GM21723 (cell line): ENCODE data around the gene MYRFL.

Experiments
- ATAC-seq: cut with Tn5 transposase; IDR thresholded peaks from one replicate; pipeline ENCODE4 v1.9.1; 2021; ENCODE audit warnings: mild to moderate bottlenecking, moderate library complexity; ENCODE audit not compliant: unreplicated experiment

MYRFL gene

DNA sequence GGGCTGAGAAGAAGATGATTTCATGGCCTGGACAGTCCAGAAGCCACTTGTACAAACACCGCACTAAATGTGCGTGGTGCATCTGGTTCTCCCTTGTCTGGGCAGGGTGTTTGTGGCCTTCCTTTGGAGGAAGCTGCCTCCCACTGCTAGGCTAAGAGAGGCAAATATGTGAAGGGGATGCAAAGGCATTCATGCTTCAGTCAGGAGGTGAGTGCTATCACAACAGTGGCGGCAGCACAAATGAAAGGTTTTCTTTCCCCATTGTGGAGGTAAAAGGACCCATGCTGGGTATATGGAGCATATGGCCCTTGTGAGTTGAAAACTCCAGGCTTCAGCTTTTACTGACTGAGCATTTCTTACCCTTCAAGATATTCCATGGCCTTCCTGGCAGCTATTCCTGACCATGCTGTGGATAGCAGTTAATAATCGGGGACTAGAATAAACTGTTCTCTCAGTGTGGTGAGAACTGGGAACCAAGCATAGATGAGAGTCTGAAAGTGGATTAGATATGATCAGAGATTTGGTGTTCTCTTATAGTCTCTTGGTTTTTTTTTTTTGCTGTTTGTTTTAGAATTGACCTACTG is 69.9 kb downstream of the MYRFL start:
- ATAC-seq: no peak

DNA sequence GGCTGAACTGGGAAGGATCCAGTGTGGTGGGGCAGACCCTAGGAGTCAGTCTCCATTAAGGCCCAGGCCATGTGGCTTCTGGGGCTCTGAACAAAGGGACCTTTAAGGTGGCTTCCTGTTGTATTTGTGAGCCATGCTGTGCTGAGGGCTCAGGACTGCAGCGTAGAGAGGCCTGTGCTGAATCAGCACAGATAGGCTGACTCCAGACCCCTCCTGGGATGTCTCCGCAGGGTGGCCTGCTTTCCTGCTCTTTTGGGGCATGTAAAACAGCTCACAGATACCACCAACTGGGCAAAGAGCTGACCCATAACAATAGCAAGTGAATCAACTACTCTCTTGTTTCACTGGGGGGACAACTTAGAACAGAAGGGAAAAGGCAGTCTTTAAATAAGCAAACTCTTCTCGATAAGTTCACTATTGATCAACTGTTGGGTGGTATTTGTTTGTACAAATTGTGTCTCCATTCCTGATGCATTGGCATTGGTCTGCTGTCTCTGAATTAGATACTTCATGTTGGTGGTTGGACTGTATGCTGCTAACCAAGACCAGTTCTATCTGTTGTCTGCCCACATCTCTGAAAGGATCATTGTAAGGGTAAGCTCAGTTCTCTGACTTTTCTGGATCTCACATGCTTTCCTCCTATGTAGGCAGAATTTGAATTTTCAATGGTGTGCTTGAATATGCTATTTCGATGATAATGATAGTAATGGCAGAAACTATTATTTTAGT is 71.8 kb downstream of the MYRFL start:
- ATAC-seq: no peak

DNA sequence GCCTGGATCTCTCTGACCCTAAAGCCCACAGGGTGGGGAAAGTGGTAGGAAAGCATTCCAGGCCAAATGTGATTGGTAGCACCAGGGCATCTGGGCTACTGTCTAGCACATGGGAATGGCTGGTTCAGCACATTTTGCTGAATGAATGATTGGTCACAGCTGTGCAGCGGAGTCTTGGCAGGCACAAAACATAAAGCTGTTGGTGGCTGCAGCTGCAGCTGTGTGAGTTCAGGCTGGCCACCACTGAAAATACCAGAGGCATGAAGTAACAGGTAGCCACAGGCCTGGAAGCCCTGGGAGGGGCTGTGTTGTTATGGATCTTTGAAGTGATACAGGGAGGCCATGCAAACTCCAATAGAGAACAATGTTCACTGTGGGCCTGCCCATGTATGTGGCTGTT is 72.7 kb downstream of the MYRFL start:
- no peak for ATAC-seq

DNA sequence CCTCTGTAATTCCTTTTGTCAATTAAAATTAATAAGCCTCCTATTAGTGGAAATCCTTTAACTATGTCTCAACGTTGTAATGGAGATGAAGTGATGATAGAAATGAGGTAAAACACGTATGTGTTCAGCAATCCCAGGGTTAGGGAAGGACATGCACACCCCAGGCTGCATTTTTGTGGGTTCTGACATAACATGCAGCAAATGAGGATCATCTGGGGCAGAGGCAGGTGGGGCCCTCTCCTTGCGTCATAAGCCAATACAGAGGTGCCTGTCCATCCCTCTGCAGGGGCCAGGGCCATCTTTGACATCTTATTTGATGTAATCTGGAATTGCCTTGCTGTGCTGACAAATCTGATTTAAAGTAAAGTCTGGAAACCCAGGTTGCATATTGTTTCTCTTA is 73.2 kb downstream of the MYRFL start:
- no peak for ATAC-seq

- ATAC-seq: peak; percentile 77
These were observed 75.7 kb downstream of the MYRFL start for GRCh38 chr12:69900720-69901131.

GRCh38 chr12:69901221-69901905 is 76.3 kb downstream of the MYRFL start:
- ATAC-seq: no peak

GRCh38 chr12:69903548-69903947 is 78.5 kb downstream of the MYRFL start:
- ATAC-seq: no peak

GRCh38 chr12:69904777-69905176 is 79.8 kb downstream of the MYRFL start:
- no peak for ATAC-seq

- no peak for ATAC-seq
These were observed 80.8 kb downstream of the MYRFL start for GRCh38 chr12:69905801-69906200.

GRCh38 chr12:69906411-69907216 is 81.6 kb downstream of the MYRFL start:
- peak; percentile 93 for ATAC-seq

DNA sequence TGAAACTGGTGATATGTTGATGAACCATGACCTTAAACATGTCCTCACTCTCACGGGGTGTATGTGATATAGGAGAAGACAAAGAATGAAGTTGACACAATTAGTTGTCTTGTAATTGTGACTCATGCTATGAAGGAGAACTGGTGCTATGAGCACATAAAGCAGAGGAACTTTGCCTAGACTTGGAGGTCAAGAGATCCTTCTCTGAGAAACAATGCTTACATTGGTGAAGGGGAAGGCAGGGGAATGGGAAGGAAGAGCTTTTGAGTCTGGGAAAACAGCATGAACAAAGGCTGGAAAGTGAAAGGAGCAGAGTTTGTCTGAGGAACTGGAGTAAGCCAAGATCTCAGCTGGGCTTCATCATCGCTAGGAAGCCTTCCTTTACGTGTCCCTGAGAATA is 83.2 kb downstream of the MYRFL start:
- no peak for ATAC-seq

DNA sequence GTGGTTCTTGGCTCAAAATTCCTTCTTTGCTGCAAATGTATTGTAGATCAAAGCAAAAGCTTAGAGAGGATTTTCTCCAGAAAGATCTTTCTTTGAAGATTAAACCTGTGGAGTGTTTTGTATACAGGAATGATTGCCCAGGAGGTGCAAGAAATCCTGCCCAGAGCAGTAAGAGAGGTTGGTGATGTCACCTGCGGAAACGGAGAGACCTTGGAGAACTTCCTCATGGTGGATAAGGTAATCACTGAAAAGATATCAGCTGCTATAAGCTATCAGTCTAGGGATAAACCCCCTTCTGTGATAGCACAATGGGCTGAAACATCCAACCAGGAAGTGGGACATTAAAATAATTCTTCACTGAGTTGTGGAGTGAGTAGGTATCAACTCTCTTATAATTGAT is 85.7 kb downstream of the MYRFL start:
- ATAC-seq: no peak

DNA sequence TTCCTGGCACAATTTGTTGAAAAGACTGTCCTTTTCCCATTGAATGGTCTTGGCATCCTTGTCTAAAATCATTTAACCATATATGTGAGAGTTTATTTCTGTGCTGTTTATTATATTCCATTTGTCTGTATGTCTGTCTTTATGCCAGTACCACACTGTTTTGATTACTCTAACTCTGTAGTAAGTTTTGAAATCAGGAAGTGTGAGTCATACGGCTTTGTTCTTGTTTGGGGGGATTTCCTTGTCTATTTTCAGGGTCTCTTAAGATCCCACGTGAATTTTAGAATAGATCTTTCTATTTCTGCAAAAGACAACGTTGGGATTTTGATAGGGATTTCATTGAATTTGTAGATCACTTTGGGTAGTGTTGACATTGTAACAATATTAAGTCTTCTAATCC is 88.5 kb downstream of the MYRFL start:
- no peak for ATAC-seq

DNA sequence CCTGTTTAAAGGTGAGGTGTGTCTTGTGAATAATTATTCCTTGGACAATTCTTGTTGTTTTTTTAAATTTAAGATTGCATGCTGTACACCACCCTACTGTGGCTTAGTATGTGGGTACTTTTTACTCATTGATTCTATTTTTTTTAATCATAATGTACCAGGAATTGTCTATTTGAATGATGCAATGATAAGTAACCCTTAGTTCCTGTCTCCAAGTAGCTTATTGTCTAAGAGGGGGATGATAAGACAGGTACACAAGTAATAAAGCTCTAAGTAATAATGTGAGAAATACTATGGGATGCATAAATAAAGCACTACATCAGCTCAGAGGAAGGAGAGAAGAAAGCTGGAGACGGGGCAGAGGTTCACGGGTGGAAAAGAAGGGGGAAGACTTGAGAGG is 90.9 kb downstream of the MYRFL start:
- ATAC-seq: no peak

DNA sequence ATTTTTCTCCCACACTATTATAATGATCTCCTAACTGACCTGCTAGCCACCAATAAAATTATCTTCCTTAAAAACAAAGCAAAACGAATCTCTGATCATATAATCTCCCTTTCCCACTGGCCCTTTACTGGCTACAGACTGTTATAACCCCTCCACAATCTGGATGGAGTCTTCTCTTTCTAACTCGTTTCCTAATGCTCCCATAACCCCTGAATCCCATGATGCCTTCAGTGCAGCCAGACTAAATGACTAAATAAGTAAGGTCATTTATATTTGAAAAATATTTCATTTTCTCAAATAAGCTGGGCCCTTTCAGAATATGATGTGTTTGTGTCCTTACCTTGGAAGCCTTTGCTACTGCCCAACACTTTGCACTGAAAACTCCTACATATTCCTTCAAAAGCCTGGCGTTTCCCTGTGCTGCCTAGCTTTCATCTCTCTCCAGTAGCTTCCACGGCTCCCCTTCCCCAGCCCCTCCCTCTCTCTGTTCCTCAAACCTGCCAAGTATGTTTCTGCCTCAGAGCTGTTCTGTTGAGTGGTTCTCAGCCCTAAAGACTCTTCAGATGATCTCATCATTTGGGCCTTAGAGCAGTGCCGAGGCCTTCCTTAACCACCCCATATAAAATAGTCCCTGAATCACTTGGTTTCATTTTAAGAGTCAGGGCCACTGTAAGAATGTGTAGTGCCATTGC is 91.7 kb downstream of the MYRFL start:
- ATAC-seq: no peak

- ATAC-seq: no peak
These were observed 93.3 kb downstream of the MYRFL start for GRCh38 chr12:69918287-69918686.

DNA sequence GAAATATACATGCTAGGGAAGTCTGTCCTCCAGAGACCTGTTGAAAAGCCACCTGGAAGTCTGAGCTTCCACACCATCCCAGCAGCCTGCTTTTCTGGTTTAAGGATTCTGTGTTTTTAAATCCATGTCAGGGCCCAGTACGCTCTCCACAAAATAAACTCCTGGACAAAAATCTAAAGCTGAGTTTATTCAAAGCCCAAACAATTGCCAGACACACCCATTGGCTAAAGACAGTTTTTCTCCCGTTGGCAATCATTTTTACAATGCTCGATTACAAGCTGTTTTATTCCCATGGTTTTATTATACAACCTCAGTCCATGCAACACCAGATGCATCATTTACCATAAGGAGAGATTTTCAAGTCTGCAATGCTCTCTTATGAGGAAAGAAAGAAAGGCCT is 94.5 kb downstream of the MYRFL start:
- ATAC-seq: no peak

- ATAC-seq: no peak
These were observed 96.8 kb downstream of the MYRFL start for GRCh38 chr12:69921831-69922230.

DNA sequence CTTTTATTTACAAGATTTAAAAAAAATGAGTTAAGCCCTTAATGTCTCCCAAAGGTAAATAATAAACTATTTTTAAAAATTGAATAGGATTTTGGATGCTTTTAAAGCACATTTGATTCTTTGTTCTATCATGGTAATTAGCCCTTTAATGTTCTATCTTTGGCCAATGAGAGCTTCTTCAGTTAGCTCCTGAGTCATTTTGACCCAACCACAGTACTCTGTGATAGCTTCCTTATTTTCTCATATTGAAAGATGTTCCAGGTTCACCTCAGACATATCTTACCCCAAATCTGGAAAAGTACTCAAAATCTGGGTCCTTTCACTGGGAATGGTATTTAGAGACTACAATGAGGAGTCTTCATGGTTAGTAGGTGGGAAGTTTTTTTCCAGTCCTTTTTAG is 98.0 kb downstream of the MYRFL start:
- no peak for ATAC-seq

DNA sequence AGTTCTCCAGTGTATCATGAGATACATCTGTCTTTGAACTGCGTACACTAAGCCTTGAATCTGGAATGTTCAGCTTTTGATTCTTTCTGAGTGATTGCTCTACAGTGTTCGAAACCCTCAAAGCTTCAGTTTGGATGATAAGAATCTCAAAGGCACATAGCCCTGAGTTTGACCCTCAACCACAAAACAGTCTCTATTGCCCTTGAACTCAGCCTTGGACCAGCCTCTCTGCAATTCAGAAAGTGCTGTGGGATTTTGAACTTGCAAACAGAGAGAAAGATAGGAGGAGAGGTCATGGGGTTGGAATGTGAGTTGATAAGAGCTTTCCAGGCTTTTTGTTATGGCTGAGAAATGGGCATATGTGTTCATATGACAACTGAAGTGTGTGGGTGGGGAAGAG is 100.3 kb downstream of the MYRFL start:
- ATAC-seq: no peak

DNA sequence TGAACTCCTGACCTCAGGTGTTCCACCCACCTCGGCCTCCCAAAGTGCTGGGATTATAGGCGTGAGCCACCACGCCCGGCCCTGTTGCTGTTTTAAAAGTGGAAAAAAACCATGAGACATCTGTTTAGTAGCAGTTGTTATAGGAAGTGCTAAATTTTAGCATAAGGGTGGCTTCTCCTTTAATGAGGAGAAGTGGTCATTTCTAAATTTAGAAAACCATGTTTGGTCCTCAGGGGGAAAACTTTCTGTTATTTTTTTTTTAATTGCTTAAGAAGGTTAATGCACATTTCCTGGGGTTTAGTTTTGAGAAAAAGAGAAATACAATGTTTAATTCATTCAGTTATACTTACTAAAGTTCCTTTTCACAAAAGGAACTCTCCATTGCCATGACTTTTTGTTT is 102.1 kb downstream of the MYRFL start:
- ATAC-seq: no peak
